Bronchial epithelial cell (primary cell): ENCODE results near the gene PRKCB. TPM values are rescaled to one million over a fixed set of nuclear protein-coding genes. Genes with fewer than 3 reads are reported as not detected.

Experiments used
- DNase-seq: peaks from one replicate; pipeline ENCODE4 v3.0.0-alpha.2; 2010; ENCODE audit warnings: low read depth
- FAIRE-seq: peaks from 2 replicates; lab custom pipeline; 2011; peaks lifted over from hg19 to GRCh38; lab: Jason Lieb, UNC
- H3K27me3 ChIP-seq: 2 replicates; pipeline ENCODE4 v1.5.1; 2011; ENCODE audit warnings: low read length; ENCODE audit not compliant: control insufficient read depth, insufficient read depth
- H3K36me3 ChIP-seq: 2 replicates; pipeline ENCODE4 v1.5.1; 2011; ENCODE audit warnings: low read length; ENCODE audit not compliant: control insufficient read depth, insufficient read depth
- H3K4me3 ChIP-seq: 2 replicates; pipeline ENCODE4 v1.5.1; 2011; ENCODE audit warnings: mild to moderate bottlenecking, low read depth, low read length, control low read depth
- total RNA-seq: library from RNA; depleted of rRNA; stranded (reverse); fragments of >200 nt; gene quantifications from 2 replicates; pipeline ENCODE4 v1.2.1, GENCODE V29; 2014
- TF ChIP-seq, protein P1 (sequence below): IDR thresholded peaks from 2 replicates; pipeline ENCODE4 v1.5.1; 2011; ENCODE audit warnings: mild to moderate bottlenecking, moderate library complexity, low read length, control low read depth, inconsistent platforms; ENCODE audit not compliant: insufficient read depth, severe bottlenecking

PRKCB gene
- total RNA-seq, 1 donor from 2014 or later: not detected

DNA sequence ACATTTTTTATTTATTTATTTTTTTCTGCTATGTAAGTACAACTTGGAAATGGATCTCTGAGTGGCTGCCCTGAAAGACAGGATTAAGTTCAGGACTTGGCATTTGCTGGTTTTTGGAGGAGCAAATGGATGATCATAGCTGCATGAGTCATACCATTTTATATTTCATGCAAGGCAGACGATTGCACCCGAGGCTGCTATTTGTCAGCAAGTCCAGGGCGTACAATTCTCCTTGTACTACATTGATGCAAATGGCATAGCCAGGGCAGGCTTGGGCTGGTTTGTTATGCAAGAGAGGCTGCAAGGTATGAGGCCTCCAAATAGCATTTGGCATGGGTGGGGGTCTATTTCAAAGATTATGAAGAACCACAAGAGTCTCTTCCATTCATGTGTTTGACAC, 339.2 kb downstream of the PRKCB start:
- H3K36me3 ChIP-seq: no peaks in the 10 kb centered on the region
- H3K4me3 ChIP-seq: no peak overlapping the region
- no peak for DNase-seq
- no peak for FAIRE-seq
- TF ChIP-seq, protein P1, sequence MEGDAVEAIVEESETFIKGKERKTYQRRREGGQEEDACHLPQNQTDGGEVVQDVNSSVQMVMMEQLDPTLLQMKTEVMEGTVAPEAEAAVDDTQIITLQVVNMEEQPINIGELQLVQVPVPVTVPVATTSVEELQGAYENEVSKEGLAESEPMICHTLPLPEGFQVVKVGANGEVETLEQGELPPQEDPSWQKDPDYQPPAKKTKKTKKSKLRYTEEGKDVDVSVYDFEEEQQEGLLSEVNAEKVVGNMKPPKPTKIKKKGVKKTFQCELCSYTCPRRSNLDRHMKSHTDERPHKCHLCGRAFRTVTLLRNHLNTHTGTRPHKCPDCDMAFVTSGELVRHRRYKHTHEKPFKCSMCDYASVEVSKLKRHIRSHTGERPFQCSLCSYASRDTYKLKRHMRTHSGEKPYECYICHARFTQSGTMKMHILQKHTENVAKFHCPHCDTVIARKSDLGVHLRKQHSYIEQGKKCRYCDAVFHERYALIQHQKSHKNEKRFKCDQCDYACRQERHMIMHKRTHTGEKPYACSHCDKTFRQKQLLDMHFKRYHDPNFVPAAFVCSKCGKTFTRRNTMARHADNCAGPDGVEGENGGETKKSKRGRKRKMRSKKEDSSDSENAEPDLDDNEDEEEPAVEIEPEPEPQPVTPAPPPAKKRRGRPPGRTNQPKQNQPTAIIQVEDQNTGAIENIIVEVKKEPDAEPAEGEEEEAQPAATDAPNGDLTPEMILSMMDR: no peak
- no peaks in the 10 kb centered on the region for H3K27me3 ChIP-seq

DNA sequence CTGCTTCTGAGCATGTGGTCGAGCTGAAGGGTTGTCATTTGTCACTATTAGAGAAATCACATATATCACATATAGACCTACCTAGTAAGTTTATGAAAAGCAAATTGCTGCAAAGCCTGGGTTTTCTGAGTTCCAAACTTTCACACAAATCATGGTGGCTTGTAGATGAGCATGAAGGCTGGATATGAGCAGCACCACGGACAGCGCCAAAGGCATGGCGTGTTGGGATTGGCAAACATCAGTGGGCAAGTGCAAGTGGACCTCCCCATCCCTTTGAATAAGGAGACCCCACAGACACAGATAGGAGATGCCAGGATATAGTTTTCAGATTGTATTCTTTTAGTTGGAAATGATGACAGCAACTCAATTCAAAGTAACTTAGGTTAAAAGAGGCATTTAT, 342.7 kb downstream of the PRKCB start:
- Histone ChIP-seq H3K36me3 (no peaks in the 10 kb centered on the region), H3K4me3 (no peak overlapping the region), H3K27me3 (no peaks in the 10 kb centered on the region)
- no peak for DNase-seq
- no peak for FAIRE-seq
- TF ChIP-seq, protein P1: no peak

DNA sequence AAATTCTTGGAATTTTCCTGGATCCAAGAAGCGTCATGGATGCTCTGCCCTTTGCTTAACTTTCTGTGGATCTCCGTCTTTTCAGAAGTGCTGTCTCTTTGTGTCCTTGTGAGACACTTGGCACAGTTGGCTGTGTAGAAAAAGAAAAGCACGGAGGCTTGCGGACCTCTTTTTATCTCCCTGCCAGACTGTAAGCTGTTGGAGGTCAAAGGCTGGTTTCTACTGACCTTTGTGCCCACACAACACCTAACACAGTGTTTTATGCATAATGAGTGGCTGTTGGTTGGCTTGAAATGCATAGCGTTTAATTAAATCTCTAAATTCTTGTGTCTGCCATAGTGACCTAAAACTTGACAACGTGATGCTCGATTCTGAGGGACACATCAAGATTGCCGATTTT, 344.7 kb downstream of the PRKCB start:
- no peaks in the 10 kb centered on the region for H3K36me3 ChIP-seq
- H3K27me3 ChIP-seq: no peaks in the 10 kb centered on the region
- TF ChIP-seq, protein P1: no peak
- H3K4me3 ChIP-seq: no peak overlapping the region
- FAIRE-seq (no peak), DNase-seq (no peak)

DNA sequence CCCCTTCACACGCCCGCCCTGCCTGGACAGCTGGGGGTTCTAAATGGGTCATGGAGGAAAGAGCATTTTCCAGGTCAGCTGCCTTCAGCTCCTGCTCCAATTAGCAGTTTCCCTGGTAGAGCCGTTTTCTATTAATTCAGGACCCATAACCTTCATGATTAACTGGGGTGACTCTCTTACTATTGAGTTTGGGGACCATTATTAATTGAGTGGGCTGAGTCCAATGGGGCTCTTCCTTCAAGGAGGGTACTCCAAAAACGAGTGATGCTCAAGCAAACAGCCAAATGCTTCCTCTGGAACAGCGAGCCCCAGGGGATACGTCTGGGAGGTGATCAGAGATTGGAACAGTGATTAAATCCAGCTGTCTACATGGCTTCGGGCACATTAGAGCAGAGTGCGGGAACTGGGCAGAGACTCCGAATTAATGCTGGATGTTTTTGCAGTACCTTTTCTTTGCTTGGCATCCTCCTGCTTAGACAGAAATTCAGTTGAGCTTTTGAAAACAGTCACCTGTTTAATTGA, 352.3 kb downstream of the PRKCB start:
- Histone ChIP-seq H3K27me3 (no peaks in the 10 kb centered on the region), H3K4me3 (no peak overlapping the region), H3K36me3 (no peaks in the 10 kb centered on the region)
- no peak for FAIRE-seq
- TF ChIP-seq, protein P1: no peak
- DNase-seq: no peak

DNA sequence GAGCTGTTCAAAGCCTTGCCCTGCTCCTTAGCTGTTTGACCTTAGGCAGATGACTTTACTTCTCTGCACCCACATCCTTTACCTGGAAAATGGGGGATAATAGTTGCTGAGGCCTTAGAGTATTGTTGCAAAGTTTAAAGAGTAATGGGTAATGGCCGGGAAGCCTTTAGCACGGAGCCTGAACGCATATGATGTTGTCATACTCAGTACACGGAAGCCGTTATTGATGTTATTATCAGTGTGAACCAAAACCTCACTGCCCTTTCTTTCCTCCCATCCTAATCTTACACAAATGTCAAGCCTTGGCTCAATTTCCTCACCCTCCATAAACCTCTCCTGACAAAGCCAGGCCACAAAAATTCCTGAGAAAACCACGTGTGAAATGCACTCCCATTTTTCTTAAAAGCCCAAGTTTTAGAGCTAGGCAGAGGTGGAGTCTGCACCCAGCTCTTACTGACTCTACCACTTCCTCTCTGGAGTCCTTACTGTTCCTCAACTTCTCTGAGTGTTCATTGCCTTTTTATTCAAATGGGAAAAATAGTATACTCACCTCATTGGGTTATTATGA, 353.1 kb downstream of the PRKCB start:
- H3K4me3 ChIP-seq: no peak overlapping the region
- H3K36me3 ChIP-seq: no peaks in the 10 kb centered on the region
- TF ChIP-seq, protein P1: no peak
- DNase-seq: no peak
- H3K27me3 ChIP-seq: no peaks in the 10 kb centered on the region
- FAIRE-seq: no peak

DNA sequence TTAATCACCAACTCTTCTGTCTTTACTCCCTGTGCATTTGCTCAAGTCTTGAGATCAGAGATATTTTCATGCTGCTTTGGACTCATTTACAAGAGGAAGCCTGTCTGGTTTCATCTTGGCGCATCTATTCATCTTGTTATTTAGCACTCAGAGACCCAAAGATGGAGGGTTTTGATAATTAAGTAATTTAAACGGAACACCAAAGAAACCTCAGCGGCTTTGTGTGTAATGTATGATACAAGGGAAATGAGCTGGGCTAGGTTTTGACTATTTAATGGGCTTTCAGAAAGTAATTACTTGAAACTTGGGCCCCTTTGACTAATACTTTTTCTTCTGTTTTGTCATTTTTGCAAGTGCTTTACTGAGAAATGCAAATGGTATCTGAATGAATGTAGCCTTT, 354.2 kb downstream of the PRKCB start:
- H3K4me3 ChIP-seq: no peak overlapping the region
- no peaks in the 10 kb centered on the region for H3K27me3 ChIP-seq
- DNase-seq (no peak), FAIRE-seq (no peak)
- TF ChIP-seq, protein P1: no peak
- H3K36me3 ChIP-seq: no peaks in the 10 kb centered on the region
